Measurements from ENCODE around the gene ZSWIM8.
"Not testable (repeated sequence)": the region's sequence is repeated elsewhere in the genome, so short reads cannot be mapped to it uniquely, and the experiment has no call there.

ZSWIM8 gene

GRCh38 chr10:73815719-73816030 is 30.3 kb downstream of the ZSWIM8 start:
- no peak for DNase-seq

GRCh38 chr10:73816917-73817729 is 31.7 kb downstream of the ZSWIM8 start:
- no peak for DNase-seq

GRCh38 chr10:73817826-73818225 is 32.4 kb downstream of the ZSWIM8 start:
- DNase-seq = no peak

DNA sequence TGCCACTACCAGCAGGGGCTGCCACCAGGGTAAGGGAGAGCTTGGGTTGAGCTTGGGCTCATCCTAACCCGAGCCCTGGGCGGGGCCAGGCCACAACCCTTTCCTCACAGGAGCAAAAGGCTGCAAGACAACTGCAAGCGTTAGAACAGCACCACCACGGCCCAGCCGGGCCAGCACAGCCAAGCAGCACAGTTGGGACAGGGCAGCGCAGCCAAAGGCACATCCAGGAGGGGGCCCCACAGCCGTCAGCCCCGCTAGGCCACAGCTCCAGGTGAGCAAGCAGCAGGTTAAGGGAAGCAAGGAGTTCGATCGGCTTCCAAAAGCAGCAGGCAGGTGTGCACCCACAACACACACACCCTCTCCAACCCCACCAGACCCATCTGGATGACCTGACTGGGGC is 33.0 kb downstream of the ZSWIM8 start:
- DNase-seq = no peak

DNA sequence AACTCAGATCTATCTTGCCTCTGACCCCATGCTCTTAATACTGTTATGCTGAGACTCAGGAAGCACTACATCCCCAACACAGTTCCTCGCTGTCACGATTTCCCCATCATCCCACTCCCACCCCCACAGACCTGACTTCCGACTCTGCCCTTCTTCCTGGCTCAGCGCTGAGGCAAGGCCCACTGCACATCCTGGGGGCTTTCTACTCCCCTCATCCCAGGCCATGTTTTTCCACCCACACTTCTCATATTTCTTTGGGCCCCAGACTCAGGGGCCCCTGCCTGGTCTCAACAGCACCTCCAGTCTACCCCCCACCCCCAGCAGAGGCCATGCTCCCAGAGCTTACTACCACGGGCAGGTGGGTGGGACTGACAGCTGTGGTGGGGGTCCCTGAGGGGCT is 33.7 kb downstream of the ZSWIM8 start:
- DNase-seq = no peak

GRCh38 chr10:73819513-73820093 is 34.2 kb downstream of the ZSWIM8 start:
- no peak for DNase-seq

DNA sequence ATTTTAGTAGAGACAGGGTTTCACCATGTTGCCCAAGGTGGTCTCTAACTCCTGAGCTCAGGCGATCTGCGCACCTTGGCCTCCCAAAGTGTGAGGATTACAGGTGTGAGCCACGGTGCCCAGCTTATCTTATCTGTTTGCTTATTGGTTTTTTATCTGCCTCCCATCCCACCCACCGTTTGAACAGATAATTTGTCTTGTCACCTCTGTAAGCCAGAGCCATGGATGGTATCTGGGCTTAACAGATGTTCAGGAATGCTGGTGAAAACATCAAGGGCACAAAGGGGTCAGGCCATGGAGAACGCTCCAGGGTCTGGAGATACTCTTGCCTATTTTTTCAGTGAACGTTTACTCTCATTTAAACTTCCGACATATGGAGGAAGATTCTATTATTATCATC is 38.0 kb downstream of the ZSWIM8 start:
- DNase-seq = no peak

GRCh38 chr10:73824146-73824725 is 38.8 kb downstream of the ZSWIM8 start:
- DNase-seq = no peak

DNA sequence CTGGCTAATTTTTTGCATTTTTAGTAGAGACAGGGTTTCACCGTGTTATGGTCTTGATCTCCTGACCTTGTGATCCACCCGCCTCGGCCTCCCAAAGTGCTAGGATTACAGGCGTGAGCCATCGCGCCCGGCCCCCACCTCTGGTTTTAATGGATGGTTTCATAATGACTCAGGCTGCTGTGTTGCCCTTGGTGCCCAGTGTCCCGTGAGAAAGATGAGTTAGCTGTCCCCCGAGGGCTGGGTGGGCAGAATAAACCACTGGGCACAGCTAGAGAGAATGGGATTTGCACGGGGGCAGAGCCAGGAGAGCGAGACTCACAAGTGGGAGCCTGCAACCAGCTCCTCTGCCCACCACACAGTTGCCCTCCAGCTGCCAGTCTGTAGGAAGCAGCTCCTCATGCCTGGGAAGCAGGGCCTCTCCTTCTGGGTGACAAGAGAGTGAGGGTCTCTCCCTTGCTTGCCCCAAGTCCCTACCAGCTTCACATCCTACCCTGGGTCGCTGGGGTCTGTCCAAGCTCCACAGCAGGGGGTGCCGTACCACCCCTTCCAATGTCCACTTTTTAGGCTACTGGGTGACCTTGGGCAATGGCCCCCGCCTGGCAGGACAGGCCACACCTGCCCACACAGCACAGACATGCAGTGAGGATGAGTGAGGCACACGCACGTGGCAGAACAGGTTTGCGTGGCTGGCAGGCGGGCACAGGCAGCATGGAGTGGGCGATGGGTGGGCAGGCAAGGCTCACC is 42.1 kb downstream of the ZSWIM8 start:
- DNase-seq = no peak

- no peak for DNase-seq
Observed at GRCh38 chr10:73828161-73828560, 42.8 kb downstream of the ZSWIM8 start.

DNA sequence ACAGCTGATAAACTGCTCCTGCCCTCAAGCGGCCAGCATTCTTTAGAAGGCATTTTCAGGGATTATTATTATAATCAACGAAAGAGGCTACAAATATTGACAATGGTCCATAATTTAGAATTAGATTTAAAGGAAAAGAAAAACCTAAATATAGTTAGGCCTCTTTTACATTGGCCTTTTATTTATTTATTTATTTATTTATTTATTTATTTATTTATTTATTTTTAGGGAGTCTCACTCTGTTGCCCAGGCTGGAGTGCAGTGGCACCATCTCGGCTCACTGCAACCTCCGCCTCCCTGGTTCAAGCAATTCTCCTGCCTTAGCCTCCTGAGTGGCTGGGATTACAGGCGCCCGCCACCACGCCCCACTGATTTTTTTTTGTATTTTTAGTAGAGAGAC is 43.7 kb downstream of the ZSWIM8 start:
- DNase-seq = not testable (repeated sequence)

- DNase-seq = no peak
Observed at GRCh38 chr10:73836427-73836980, 51.1 kb downstream of the ZSWIM8 start.

DNA sequence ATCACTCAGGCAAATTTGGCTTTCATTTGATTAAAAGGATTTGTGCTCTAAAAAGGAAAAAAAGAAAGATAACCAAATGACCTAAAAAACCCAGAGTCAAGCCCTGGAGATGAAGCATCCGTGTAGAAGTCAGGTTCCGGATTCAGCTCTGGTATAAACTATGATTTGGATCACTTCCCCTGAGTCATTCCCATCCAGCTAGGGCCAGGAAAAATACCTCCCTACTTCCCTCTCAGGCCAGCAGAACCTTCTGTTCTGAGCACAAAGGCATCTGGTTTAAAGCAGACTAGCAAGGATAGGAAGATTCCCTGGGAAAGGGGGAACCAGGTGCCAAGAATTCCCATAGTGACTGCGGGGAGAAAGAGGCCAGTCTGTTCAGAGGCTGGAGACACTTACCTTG is 51.7 kb downstream of the ZSWIM8 start:
- no peak for DNase-seq

DNA sequence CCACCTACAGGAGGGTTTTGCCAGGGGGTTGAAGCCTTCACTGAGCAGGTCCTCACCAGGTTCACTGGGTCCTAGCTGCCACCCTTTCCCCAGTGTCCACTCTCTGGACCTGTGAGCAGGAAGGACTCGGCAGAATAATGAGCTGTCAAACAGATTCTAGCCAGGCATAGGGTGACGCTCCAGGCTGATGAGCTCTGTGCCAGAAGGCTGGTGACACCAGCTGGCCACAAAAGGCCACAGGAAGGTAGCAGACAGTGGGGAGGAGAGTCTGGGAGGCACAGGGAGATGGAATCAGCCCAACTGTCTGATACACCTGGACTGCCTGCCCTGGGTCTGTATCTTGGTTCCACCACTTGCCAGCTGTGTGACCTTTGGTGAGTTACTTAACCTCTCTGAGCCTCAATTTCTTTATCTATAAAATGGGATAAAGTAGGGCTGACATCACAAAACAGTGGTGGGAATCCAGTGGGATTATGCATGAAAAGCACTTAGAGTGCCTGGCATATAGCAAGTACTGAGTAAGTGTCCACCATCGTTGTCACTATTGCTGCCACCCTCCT is 52.7 kb downstream of the ZSWIM8 start:
- no peak for DNase-seq

GRCh38 chr10:73838827-73839226 is 53.4 kb downstream of the ZSWIM8 start:
- DNase-seq = no peak

DNA sequence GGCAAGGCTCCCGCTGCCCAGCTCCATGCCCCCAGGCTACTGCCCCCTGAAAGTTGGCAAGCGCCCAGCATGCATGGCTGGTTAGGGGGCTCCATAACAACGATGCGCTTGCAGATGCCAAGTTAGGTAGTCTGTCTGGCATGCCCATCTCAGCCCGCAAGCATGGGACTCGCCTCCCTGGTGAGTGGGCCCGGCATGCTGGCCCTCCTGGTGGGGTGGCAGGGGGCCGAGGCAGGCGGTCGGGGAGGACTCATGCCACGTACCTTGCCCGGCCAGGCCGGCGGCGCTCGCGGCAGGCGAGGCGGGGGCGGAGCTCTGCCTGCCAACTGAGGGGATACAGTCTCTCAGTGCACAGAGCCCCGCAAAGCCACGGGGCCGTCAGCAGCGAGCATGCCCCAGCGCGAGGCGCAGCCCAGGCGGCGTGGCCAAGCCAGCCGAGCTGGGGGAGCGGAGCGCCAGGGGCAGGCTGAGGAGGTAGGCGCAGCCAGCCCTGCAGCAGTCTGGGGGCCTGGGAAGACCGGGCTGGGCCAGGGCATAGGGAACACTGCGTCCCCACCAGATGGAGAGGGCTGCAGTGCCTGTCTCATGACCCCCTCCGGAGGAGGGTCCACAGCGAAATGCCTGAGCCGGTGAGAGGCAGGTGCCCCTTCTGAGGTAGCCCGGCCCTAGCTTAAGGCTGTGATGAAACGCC is 54.0 kb downstream of the ZSWIM8 start:
- no peak for DNase-seq

DNA sequence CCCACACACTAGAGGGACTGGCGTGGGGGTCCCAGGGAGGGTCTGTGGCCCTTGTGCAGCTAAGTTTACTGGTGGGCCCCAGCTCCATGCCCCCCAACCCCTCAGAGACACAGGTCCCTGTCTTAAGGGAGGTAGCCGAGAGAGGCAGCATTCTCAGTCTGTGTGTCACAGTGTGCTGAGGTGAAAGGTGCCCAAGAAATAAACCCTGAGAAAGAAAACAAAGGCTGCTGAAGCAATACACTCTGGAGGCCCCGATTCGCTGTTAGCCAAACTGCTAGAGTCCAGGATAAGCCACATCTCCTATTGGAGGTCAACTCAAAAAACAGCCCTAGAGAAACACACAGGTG is 54.6 kb downstream of the ZSWIM8 start:
- no peak for DNase-seq

DNA sequence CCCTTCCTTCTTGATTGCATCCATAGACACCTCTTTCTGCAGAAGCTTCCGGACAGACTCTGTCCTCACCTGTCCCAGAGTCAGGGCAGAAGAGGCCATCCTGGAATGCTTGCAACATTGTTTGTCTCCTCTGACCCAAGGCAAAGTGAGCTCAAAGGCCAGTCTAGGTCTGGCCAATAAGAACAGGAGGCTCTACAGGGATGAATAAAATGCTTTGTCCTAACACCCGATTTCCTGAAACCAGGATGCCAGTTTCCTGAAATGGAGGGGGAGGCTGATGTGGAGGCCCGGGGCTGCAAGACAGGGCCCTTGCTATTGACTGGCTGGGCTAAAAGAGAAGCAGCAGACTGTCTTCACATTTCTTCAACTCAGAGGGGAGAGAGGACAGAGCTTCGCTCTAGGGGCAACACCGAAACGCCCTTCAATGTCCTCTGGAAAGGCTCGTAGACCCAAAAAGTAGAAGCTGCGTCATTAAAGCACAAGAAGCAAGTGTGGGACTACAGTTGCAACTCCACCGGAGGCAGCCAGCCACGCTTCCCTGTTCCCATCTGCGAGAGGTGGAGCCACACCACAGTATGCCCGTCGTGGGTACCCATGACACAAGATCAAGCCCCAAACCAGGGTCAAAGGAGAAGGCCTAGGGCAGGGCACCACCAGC is 55.1 kb downstream of the ZSWIM8 start:
- no peak for DNase-seq

DNA sequence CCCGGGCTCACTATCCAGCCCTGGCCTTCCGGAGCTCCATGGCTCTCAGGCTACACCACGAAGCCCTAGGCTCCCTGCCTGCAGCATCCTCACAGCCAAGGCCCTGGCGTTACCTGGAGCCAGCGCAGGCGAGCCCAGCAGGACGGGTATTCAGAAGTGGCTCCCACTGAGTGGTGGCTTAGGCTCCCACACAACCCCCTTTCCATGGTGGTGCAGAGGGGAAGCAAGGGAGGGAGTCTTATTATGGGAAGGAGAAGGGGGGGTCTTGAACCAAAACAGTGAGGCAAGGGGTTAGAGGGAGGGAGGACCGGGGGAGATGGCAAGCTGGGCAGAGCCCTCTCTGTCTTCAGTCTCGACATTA is 55.6 kb downstream of the ZSWIM8 start:
- no peak for DNase-seq

- no peak for DNase-seq
Observed at GRCh38 chr10:73841526-73842285, 56.3 kb downstream of the ZSWIM8 start.

GRCh38 chr10:73842349-73842748 is 56.9 kb downstream of the ZSWIM8 start:
- DNase-seq = no peak
